ENCODE results near the gene SPATA46. TPM values are rescaled to one million over a fixed set of nuclear protein-coding genes. Genes with fewer than 3 reads are reported as not detected.

The SPATA46 gene
- total and polyA plus RNA-seq, 9 of the 15 experiments (the other 6 are each of a cell fraction or from before 2014, with no cell fraction given) = 0.04 to 0.11 TPM; not detected in 7

GRCh38 chr1:162347281-162347680 lies 29.4 kb downstream of the SPATA46 start:
- TF ChIP-seq STAT5A (IDR thresholded peaks at IDR 0.05; ENCODE audit: borderline replicate concordance, low read length) = no peak
- no peak for TF ChIP-seq GABPA (tag; conservative IDR thresholded peaks at IDR 0.05; ENCODE audit: low read depth)
- TF ChIP-seq ZNF551 (CRISPR knock-in tag; IDR thresholded peaks at IDR 0.05) = no peak
- TF ChIP-seq SUPT5H (IDR thresholded peaks at IDR 0.05) = no peak
- TF ChIP-seq TEAD4 (IDR thresholded peaks at IDR 0.05; ENCODE audit: low read length) = 0 out of 2 replicates have a peak, but pooled peaks have one; percentile 17
- TF ChIP-seq TEAD4 (CRISPR knock-in tag; IDR thresholded peaks at IDR 0.05; ENCODE audit: borderline replicate concordance) = no peak
- 0 out of 4 replicates have a peak, but pooled peaks of 1 of the 2 experiments have one; percentile 16 for TF ChIP-seq KDM1A (IDR thresholded peaks at IDR 0.05)
- TF ChIP-seq SIRT6 (IDR thresholded peaks at IDR 0.05; ENCODE audit: low read depth, low read length) = no peak
- TF ChIP-seq CBFA2T3 (IDR thresholded peaks at IDR 0.05) = 0 out of 2 replicates have a peak, but pooled peaks have one; percentile 4
- Histone ChIP-seq H3K79me2 (ENCODE audit: control insufficient read depth, insufficient read depth, low read length) (no peaks in the 10 kb centered on the region), H3K27ac (ENCODE audit: extremely low read depth, low read depth, low read length) (no peak overlapping the region), H3K4me1 (replicated peaks in 1 of 2; ENCODE audit: control insufficient read depth in 2 of 2, insufficient read depth in 2 of 2, low read length in 2 of 2) (peaks cover 4 to 27% of the 10 kb centered on the region in 2 experiments; a peak in 4 of 5 replicates), H3K4me2 (ENCODE audit: insufficient read depth, low read length) (no peak overlapping the region), H4K20me1 (replicated peaks; ENCODE audit: control insufficient read depth, insufficient read depth, low read length) (no peaks in the 10 kb centered on the region), H3K36me3 (ENCODE audit: control insufficient read depth, insufficient read depth, low read length) (no peaks in the 10 kb centered on the region), H3K9me3 (replicated peaks; ENCODE audit: control insufficient read depth, insufficient read depth, low read depth, low read length) (no peaks in the 10 kb centered on the region), H3K9ac (ENCODE audit: insufficient read depth in 1 of 2, low read depth in 2 of 2, low read length in 2 of 2) (no peak overlapping the region), H2AFZ (ENCODE audit: low read depth, low read length) (0 out of 2 replicates have a peak overlapping the region, but pooled peaks have one; percentile 26), H3K4me3 (no peak overlapping the region), H3K27me3 (ENCODE audit: control insufficient read depth in 2 of 2, insufficient read depth in 2 of 2, low read length in 2 of 2) (no peaks in the 10 kb centered on the region), H3K9me1 (ENCODE audit: control insufficient read depth, insufficient read depth, low read length) (no peaks in the 10 kb centered on the region)
- BruUV-seq (replicated peaks) = no TSS peak
- WGBS (ENCODE audit: insufficient coverage, low coverage, missing lambda C conversion rate) = 58% methylated on average over 3 of the region's 3 CpGs
- FAIRE-seq (no peak), ATAC-seq (no peak), DNase-seq (ENCODE audit: extremely low read depth in 1 of 4, low spot score in 3 of 4) (no peak)
- CTCF ChIA-PET (ENCODE audit: low intra/inter-chr PET ratio) = no interaction called here
- in situ Hi-C loops (cut with MboI) = no loop called here
- POLR2A ChIA-PET = interaction anchor here (0.6 kb wide), 1 partner anchor 23 kb away, joined by 3 read pairs; no protein-coding TSS in a partner anchor
- intact Hi-C loops (cut with micrococcal nuclease) = no loop called here
